GM12892 (cell line): ENCODE results near the gene SPATA46.

Experiments
- DNase-seq: peaks from one replicate; pipeline ENCODE4 v3.0.0; 2011; ENCODE audit not compliant: insufficient read length
- FAIRE-seq: peaks from 2 replicates; lab custom pipeline; 2011; peaks lifted over from hg19 to GRCh38; lab: Jason Lieb, UNC
- POLR2A ChIP-seq: IDR thresholded peaks from 2 replicates; pipeline ENCODE4 v1.6.1; 2011; ENCODE audit warnings: low read depth, low read length, control low read depth
- POLR2AphosphoS5 ChIP-seq: IDR thresholded peaks from 2 replicates; pipeline ENCODE4 v1.6.1; 2011; ENCODE audit warnings: low read depth, low read length, control low read depth
- TAF1 ChIP-seq: IDR thresholded peaks from 2 replicates; pipeline ENCODE4 v1.6.1; 2011; ENCODE audit warnings: low read depth, mild to moderate bottlenecking, control low read depth, low read length, borderline replicate concordance

SPATA46 gene

GRCh38 chr1:162383516-162383915 lies 6.9 kb upstream of the SPATA46 start:
- FAIRE-seq (no peak), DNase-seq (no peak)
- TF ChIP-seq TAF1 (no peak), POLR2A (no peak), POLR2AphosphoS5 (no peak)

GRCh38 chr1:162383091-162383490 lies 6.4 kb upstream of the SPATA46 start:
- TF ChIP-seq POLR2A (no peak), POLR2AphosphoS5 (no peak), TAF1 (no peak)
- FAIRE-seq = no peak
- DNase-seq = no peak

GRCh38 chr1:162381941-162382750 lies 5.5 kb upstream of the SPATA46 start:
- FAIRE-seq = no peak

GRCh38 chr1:162381383-162381782 lies 4.7 kb upstream of the SPATA46 start, which contains the start of gene C1orf226:
C1orf226 (plus strand) TSS chr1:162381728; CDS start chr1:162381902, 174 bp downstream.
- no peak for DNase-seq
- TF ChIP-seq TAF1 (no peak), POLR2AphosphoS5 (no peak), POLR2A (no peak)
- FAIRE-seq = no peak

More at GRCh38 chr1:162381941-162382750, 5.5 kb upstream of the SPATA46 start:
- no peak for DNase-seq
- TF ChIP-seq POLR2AphosphoS5 (no peak), TAF1 (no peak), POLR2A (no peak)

- TF ChIP-seq POLR2AphosphoS5 = no peak
- TF ChIP-seq TAF1 = no peak
- TF ChIP-seq POLR2A = no peak
- FAIRE-seq = no peak
- no peak for DNase-seq
Observed at GRCh38 chr1:162380061-162380846, 3.6 kb upstream of the SPATA46 start.

- DNase-seq (no peak), FAIRE-seq (no peak)
- no peak for TF ChIP-seq POLR2A
- TF ChIP-seq POLR2AphosphoS5 = no peak
- TF ChIP-seq TAF1 = no peak
Observed at GRCh38 chr1:162375463-162375862, 1.2 kb downstream of the SPATA46 start.

- FAIRE-seq = no peak
- no peak for DNase-seq
- TF ChIP-seq POLR2A = no peak
- no peak for TF ChIP-seq POLR2AphosphoS5
- TF ChIP-seq TAF1 = no peak
Observed at GRCh38 chr1:162374406-162374805, 2.2 kb downstream of the SPATA46 start.

GRCh38 chr1:162373541-162374260 lies 3.0 kb downstream of the SPATA46 start:
- FAIRE-seq = no peak

GRCh38 chr1:162373072-162373427 lies 3.6 kb downstream of the SPATA46 start:
- TF ChIP-seq POLR2A (no peak), TAF1 (no peak), POLR2AphosphoS5 (no peak)
- DNase-seq (no peak), FAIRE-seq (no peak)

More at GRCh38 chr1:162373541-162374260, 3.0 kb downstream of the SPATA46 start:
- no peak for DNase-seq
- TF ChIP-seq POLR2A (no peak), TAF1 (no peak), POLR2AphosphoS5 (no peak)

- TF ChIP-seq POLR2AphosphoS5 (no peak), TAF1 (no peak), POLR2A (no peak)
- DNase-seq = no peak
- no peak for FAIRE-seq
Observed at GRCh38 chr1:162372159-162373071, 4.2 kb downstream of the SPATA46 start.

GRCh38 chr1:162371611-162372010 lies 5.0 kb downstream of the SPATA46 start:
- DNase-seq = no peak

More at GRCh38 chr1:162371611-162372010, 5.0 kb downstream of the SPATA46 start:
- no peak for TF ChIP-seq POLR2AphosphoS5
- TF ChIP-seq POLR2A = no peak
- TF ChIP-seq TAF1 = no peak
- no peak for FAIRE-seq
